Measurements from ENCODE around the gene EPG5.
"Not testable (repeated sequence)": the region's sequence is repeated elsewhere in the genome, so short reads cannot be mapped to it uniquely, and the experiment has no call there.

The EPG5 gene, protein sequence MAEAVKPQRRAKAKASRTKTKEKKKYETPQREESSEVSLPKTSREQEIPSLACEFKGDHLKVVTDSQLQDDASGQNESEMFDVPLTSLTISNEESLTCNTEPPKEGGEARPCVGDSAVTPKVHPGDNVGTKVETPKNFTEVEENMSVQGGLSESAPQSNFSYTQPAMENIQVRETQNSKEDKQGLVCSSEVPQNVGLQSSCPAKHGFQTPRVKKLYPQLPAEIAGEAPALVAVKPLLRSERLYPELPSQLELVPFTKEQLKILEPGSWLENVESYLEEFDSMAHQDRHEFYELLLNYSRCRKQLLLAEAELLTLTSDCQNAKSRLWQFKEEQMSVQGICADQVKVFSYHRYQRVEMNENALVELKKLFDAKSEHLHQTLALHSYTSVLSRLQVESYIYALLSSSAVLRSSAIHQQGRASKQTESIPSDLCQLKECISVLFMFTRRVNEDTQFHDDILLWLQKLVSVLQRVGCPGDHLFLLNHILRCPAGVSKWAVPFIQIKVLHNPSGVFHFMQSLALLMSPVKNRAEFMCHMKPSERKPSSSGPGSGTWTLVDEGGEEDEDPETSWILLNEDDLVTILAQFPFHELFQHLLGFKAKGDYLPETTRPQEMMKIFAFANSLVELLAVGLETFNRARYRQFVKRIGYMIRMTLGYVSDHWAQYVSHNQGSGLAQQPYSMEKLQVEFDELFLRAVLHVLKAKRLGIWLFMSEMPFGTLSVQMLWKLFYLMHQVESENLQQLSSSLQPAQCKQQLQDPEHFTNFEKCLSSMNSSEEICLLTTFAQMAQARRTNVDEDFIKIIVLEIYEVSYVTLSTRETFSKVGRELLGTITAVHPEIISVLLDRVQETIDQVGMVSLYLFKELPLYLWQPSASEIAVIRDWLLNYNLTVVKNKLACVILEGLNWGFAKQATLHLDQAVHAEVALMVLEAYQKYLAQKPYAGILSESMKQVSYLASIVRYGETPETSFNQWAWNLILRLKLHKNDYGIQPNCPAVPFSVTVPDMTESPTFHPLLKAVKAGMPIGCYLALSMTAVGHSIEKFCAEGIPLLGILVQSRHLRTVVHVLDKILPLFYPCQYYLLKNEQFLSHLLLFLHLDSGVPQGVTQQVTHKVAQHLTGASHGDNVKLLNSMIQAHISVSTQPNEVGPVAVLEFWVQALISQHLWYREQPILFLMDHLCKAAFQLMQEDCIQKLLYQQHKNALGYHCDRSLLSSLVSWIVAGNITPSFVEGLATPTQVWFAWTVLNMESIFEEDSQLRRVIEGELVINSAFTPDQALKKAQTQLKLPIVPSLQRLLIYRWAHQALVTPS (N-terminal part only)

GRCh38 chr18:45967007-45967706 lies at the start of gene EPG5:
EPG5 (minus strand) TSS chr18:45967329; CDS start chr18:45967239, 90 bp downstream.
- peak; percentile 95 for DNase-seq

DNA sequence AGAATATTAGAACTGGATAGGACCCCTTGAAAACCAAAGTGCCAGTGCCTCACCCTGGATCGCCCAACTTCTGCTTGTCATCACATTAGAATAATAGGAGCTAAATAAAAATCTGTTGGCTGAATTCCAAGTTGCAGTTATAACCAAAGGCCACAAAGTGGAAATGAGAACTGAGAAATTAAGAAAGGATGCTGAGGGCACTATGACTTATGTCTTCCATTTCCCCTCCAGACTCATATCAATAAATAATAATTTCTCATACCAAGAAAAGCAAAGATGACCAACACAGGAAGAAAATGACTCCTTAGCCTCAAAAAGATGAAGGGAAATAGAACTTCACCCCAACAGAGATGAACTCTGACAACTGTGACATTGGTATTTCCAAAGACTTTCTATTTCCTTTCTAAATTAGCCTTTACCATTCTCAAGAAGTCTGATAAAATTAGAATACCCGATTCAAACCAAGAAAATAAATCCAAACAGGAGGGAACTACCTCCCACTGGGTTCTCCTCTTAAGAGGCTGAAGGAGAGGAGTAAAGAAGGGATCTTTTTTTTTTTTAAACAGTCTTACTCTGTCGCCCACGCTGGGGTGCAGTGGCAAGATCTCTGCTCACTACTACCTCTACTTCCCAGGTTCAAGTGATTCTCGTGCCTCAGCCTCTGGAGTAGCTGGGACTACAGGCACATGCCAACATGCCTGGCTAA lies 46.5 kb upstream of the EPG5 start:
- no peak for DNase-seq

- no peak for DNase-seq
Measured at GRCh38 chr18:46010676-46011075, 43.5 kb upstream of the EPG5 start.

DNA sequence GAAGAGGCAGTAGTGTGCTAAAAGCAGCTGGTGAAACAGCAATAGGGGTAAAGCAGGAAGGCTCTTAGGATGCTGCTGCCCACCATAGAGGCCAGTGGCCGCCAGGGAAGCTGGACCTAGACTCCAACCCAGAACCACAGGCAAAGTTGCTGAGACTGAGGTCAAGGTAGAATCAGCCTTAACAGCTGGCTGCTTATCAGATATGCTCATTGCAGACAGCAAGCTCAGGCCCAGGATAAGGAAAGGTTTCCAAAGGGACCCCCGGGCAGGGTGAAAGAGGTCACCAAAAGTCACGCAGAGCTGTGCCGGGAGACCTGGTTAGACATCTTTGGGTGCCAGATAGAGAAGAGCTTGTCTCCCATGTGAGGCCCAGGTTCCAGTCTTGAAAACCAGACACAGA lies 42.9 kb upstream of the EPG5 start:
- DNase-seq: no peak

- no peak for DNase-seq
Measured at GRCh38 chr18:46009125-46009840, 42.2 kb upstream of the EPG5 start.

- no peak for DNase-seq
Measured at GRCh38 chr18:46008531-46008930, 41.4 kb upstream of the EPG5 start.

- no peak for DNase-seq
Measured at GRCh38 chr18:46007165-46007564, 40.0 kb upstream of the EPG5 start.

- DNase-seq: no peak
Measured at GRCh38 chr18:46002934-46003333, 35.8 kb upstream of the EPG5 start.

DNA sequence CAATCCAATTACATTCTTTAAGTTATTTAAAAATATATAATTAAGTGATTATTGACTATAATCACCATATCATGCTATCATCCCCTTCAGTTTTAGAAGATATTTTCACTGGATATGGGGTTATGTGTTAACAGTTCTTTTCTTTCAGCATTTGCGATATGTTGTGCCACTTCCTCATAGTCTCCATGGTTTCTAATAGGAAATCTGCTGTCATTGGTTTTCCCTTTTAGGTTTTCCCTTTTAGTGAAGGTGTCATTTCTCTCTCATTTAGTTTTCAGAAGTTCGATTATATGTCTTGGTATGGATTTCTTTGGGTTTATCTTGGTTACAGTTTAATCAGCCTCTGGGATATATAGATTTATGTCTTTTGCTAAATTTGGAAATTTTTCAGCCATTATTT lies 34.8 kb upstream of the EPG5 start:
- no peak for DNase-seq

GRCh38 chr18:46001074-46001473 lies 33.9 kb upstream of the EPG5 start:
- no peak for DNase-seq

DNA sequence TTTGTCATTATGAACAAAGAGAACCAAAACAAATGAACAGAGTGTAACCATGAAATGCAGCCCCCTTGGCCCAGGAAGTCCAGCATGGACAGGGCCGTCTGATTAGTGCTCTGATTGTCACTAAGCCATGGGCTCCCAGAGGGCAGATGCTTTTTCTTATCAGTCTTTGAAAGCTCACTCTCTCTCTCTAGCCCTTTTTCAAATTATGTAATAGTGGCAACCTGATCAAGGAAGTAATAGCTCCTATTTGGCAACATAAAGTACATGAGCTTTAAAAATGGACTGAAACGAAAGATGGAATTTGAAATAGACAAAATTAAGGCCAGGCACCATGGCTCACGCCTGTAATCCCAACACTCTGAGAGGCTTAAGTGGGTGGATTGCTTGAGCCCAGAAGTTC lies 32.4 kb upstream of the EPG5 start:
- DNase-seq: no peak

DNA sequence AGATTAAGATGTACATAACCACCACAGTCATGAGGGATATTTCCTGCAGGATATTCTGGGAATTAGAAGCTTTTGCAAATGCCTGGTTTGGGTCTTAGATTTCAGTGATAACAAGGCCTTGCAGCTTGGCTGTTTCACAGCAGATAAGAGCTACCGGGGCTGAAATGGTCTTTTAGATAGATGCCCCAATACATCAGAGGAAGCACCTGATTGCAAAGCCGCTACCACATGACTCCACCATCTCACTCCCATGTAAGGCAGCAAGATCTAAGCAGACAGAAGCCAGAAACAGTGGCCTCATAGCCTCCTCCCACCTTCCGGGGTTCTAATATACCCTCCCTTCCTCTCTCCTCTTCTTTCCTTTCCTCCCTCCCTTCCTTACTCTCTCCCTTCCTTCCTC lies 31.1 kb upstream of the EPG5 start:
- DNase-seq: peak; percentile 46

- DNase-seq: peak; percentile 33
Measured at GRCh38 chr18:45997700-45998151, 30.6 kb upstream of the EPG5 start.

DNA sequence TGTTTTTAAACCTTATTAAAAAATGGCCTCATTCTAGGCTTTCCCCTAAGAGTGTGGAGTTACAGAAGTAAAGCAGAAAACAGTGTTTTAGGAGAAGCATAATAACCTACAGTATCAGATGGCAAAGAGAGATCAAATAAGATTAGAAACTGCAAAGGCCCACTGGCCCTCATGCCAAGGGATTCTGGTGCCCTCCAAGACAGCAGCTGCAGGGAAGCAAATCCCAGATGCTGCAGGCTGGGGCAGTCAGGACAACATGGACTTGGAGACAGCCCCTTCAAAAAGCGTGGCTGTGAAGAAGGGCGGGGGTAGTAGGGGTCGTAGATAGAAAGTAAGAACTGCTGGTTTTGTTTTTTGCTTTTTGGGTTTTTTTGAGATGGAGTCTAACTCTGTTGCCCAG lies 28.3 kb upstream of the EPG5 start:
- DNase-seq: no peak

- no peak for DNase-seq
Measured at GRCh38 chr18:45993438-45993837, 26.3 kb upstream of the EPG5 start.

DNA sequence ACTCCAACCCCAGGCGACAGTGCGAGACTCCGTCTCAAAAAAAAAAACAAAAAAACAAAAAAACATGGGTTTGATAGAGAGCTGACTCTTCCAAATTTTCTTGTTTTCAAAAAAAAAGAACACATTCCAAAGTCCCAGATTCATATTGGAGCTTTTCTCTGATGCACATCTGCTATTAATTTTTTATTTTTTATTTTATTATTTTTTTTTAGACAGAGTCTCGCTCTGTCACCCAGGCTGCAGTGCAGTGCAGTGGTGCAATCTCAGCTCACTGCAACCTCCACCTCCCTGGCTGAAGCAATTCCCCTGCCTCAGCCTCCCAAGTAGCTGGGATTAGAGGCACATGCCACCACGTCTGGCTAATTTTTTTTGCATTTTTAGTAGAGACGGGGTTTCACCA lies 25.4 kb upstream of the EPG5 start:
- not testable (repeated sequence) for DNase-seq

DNA sequence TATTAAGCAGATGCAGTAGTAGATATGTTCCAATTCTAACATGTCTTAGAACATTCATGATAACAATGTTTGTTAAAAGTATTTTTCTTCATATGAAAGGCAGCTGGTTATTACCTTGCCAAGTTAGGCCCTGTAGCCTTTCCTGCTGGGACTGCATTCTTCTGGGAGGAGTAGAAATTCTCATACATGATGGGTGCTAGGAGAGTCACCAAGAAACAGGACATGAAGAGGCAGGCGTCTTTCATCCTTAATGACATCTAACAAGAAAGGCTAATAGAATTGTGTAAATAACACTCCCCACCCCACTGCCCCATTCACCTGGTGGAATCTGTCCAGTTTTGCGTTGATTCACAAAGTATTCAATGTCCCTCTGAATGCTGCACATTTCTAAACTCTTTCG lies 24.7 kb upstream of the EPG5 start:
- no peak for DNase-seq

DNA sequence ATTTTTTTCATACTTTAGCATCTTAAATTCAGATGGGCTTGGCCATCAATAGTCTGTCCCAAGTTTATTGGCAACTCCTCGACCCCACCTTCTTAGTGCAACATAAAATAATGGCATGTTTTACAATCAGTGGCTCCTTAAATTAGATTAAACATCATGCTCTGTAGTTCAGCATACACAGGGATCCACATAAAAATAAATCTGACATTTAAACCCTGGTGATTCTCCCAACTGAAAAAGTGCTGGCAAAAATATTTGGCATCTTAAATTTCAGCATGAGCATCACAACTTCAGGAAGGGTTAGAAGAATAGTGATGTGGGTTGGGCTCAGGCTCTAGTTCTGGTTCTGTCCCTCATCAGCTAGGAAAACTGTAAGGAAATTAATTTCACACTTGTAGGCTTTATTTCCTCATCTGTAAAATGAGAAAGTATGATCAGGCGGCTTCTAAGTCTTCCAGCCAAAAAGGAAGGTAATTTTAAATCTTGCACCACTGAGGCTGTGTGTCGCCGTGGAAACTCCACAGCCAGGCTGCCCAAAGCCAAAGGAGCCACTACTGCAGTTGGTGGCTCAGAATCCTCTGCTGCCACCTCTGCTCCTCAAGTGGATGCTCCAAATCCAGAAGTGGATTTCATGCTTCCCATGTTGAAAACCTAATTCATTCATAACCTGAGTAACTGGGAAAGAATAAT lies 17.6 kb upstream of the EPG5 start:
- no peak for DNase-seq

DNA sequence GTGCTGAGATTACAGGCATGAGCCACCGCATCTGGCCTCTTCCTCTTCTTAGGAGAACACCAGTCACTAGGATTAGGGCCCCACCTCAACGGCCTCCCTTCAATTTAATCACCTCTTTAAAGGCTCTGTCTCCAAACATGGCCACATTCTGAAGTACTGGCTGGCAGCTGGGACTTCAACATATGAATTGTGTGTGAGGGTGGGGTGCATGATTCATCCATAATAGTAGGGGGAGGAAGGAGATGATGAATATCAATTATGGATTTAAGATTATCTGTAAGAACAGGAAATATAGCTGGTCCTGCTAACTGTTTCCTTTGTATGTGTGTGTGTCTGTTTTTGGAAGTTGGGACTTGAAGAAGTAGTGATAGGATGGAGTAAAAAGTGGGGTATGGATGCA lies 14.7 kb upstream of the EPG5 start:
- DNase-seq: no peak

GRCh38 chr18:45980229-45980628 lies 13.1 kb upstream of the EPG5 start:
- DNase-seq: no peak

Data from CD4-positive, alpha-beta T cell treated with Interleukin-17A for 1 hour (primary cell).